CD4-positive, alpha-beta T cell (primary cell): Measurements from ENCODE around the gene COPZ1. TPM values are rescaled to one million over a fixed set of nuclear protein-coding genes. Genes with fewer than 3 reads are reported as not detected.

Experiments
- ATAC-seq: fragments of 200-7000 bp; cut with Tn5 transposase; one replicate; pipeline ENCODE4 v1.10.0; 2022; ENCODE audit warnings: mild to moderate bottlenecking; ENCODE audit not compliant: poor library complexity
- CTCF ChIA-PET: fragments of 350-600 bp; sonication (Branson Sonifier 250); formaldehyde crosslinking; loops from one replicate; lab custom pipeline; 2021; ENCODE audit warnings: antibody characterized with exemption, inconsistent platforms; lab: Charles Lee
- POLR2A ChIA-PET: fragments of 350-600 bp; sonication (Branson Sonifier 250); formaldehyde crosslinking; loops from one replicate; lab custom pipeline; 2021; ENCODE audit warnings: antibody characterized with exemption, inconsistent platforms; lab: Charles Lee
- DNase-seq, 14 experiments: peaks; one replicate each; pipeline ENCODE4 v3.0.0-alpha.2; 2013 to 2020; ENCODE audit warnings: mixed read lengths in 2 of 14
- H3K27ac ChIP-seq, 2 donors: one replicate each; pipeline versions ENCODE4 v1.5.1 to v1.7.0; 2013; ENCODE audit warnings: low read length in 2 of 2, low read depth in 1 of 2, mild to moderate bottlenecking in 1 of 2
- H3K27me3 ChIP-seq, 2 experiments: 1 replicate in 1 of 2; 2 replicates in 1 of 2; pipeline versions ENCODE4 v1.6.1 to v1.7.0; 2013; ENCODE audit warnings: low read length in 2 of 2, control low read depth in 1 of 2, mild to moderate bottlenecking in 1 of 2, moderate library complexity in 1 of 2; ENCODE audit not compliant: insufficient read depth in 2 of 2, control insufficient read depth in 1 of 2
- H3K36me3 ChIP-seq: one replicate; pipeline ENCODE4 v1.6.1; 2013; ENCODE audit warnings: low read length, control low read depth; ENCODE audit not compliant: insufficient read depth
- H3K4me1 ChIP-seq: one replicate; pipeline ENCODE4 v1.6.1; 2013; ENCODE audit warnings: low read length, control low read depth; ENCODE audit not compliant: insufficient read depth
- H3K4me3 ChIP-seq: one replicate; pipeline ENCODE4 v1.5.1; 2013; ENCODE audit warnings: mild to moderate bottlenecking, low read length, moderate library complexity
- H3K9me3 ChIP-seq, 2 experiments: 1 replicate in 1 of 2; 2 replicates in 1 of 2; pipeline versions ENCODE4 v1.6.1 to v1.7.0; 2013; ENCODE audit warnings: low read length in 2 of 2, mild to moderate bottlenecking in 2 of 2, control low read depth in 1 of 2, moderate library complexity in 1 of 2; ENCODE audit not compliant: control insufficient read depth in 1 of 2, insufficient read depth in 1 of 2
- H3K27ac Mint-ChIP-seq: one replicate; pipeline ENCODE4 v1.8.0; 2020; ENCODE audit warnings: mixed read lengths
- H3K27me3 Mint-ChIP-seq: one replicate; pipeline ENCODE4 v1.8.0; 2021; ENCODE audit warnings: mixed read lengths
- H3K36me3 Mint-ChIP-seq: one replicate; pipeline ENCODE4 v1.8.0; 2021; ENCODE audit warnings: low read depth, mixed read lengths
- H3K4me1 Mint-ChIP-seq: one replicate; pipeline ENCODE4 v1.8.0; 2021; ENCODE audit warnings: low read depth, mixed read lengths
- H3K4me3 Mint-ChIP-seq: one replicate; pipeline ENCODE4 v1.8.0; 2020; ENCODE audit warnings: mild to moderate bottlenecking, mixed read lengths
- H3K9me3 Mint-ChIP-seq: one replicate; pipeline ENCODE4 v1.8.0; 2020; ENCODE audit warnings: mixed read lengths
- intact Hi-C, 2 experiments: fragments of 100-400 bp; cut with DNase I in 1 of 2; cut with micrococcal nuclease in 1 of 2; formaldehyde crosslinking; loops; one replicate each; pipeline versions ENCODE4 v1.15.1 to v1.9.0; 2023 to 2025; cut with DNase I, micrococcal nuclease
- total RNA-seq, 174 experiments: library from RNA in 2 of 174; stranded (reverse) in 2 of 174; gene quantifications; one replicate each; pipeline ENCODE4 v1.2.3 and lab custom pipeline; 2021 to 2026
- TF ChIP-seq, protein P1 (sequence below): fragments of 200-600 bp; IDR thresholded peaks from one replicate; pipeline ENCODE4 v1.8.0; 2022; ENCODE audit warnings: antibody characterized with exemption, mild to moderate bottlenecking

Gene COPZ1
- total RNA-seq, 2 experiments from 2014 or later, result 31.2 to 33.9 TPM

- Mint-ChIP-seq H3K4me3 (no peak overlapping the region), H3K9me3 (no peaks in the 10 kb centered on the region), H3K4me1 (no peaks in the 10 kb centered on the region), H3K27ac (no peak overlapping the region), H3K27me3 (peaks cover 4% of the 10 kb centered on the region), H3K36me3 (peaks cover 4% of the 10 kb centered on the region)
- no peak for ATAC-seq
- Histone ChIP-seq H3K36me3 (peaks cover 15% of the 10 kb centered on the region), H3K27ac (no peak overlapping the region), H3K27me3 (no peaks in the 10 kb centered on the region), H3K4me1 (no peaks in the 10 kb centered on the region), H3K9me3 (no peaks in the 10 kb centered on the region), H3K4me3 (no peak overlapping the region)
- ChIA-PET CTCF (interaction anchor here (1.1 to 1.9 kb wide), 5 partner anchors 32 to 87 kb away, joined by 4 to 7 read pairs (median 6); partner anchors contain the start of gene COPZ1), POLR2A (interaction anchor here (1.1 to 6.4 kb wide), 4 partner anchors 9 to 67 kb away, joined by 4 to 54 read pairs (median 6); partner anchors contain the start of genes CBX5, HNRNPA1 and NFE2)
- no peak for DNase-seq
- intact Hi-C loops, result no loop called here
- TF ChIP-seq, protein P1, sequence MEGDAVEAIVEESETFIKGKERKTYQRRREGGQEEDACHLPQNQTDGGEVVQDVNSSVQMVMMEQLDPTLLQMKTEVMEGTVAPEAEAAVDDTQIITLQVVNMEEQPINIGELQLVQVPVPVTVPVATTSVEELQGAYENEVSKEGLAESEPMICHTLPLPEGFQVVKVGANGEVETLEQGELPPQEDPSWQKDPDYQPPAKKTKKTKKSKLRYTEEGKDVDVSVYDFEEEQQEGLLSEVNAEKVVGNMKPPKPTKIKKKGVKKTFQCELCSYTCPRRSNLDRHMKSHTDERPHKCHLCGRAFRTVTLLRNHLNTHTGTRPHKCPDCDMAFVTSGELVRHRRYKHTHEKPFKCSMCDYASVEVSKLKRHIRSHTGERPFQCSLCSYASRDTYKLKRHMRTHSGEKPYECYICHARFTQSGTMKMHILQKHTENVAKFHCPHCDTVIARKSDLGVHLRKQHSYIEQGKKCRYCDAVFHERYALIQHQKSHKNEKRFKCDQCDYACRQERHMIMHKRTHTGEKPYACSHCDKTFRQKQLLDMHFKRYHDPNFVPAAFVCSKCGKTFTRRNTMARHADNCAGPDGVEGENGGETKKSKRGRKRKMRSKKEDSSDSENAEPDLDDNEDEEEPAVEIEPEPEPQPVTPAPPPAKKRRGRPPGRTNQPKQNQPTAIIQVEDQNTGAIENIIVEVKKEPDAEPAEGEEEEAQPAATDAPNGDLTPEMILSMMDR, result no peak
Observed at GRCh38 chr12:54292083-54292930, 32.6 kb upstream of the COPZ1 start.

GRCh38 chr12:54292931-54293241 lies 32.0 kb upstream of the COPZ1 start:
- H3K36me3 Mint-ChIP-seq, result peaks cover 4% of the 10 kb centered on the region
- POLR2A ChIA-PET, result interaction anchor here (0.8 to 6.4 kb wide), 5 partner anchors 8 to 67 kb away, joined by 3 to 54 read pairs (median 5); partner anchors contain the start of genes CBX5, HNRNPA1 and NFE2
- H3K4me3 Mint-ChIP-seq, result no peak overlapping the region
- Histone ChIP-seq H3K36me3 (peaks cover 9% of the 10 kb centered on the region), H3K4me3 (no peak overlapping the region), H3K4me1 (peaks cover 3% of the 10 kb centered on the region), H3K27ac (no peak overlapping the region), H3K9me3 (no peaks in the 10 kb centered on the region), H3K27me3 (no peaks in the 10 kb centered on the region)
- H3K27ac Mint-ChIP-seq, result no peak overlapping the region
- ATAC-seq, result no peak
- CTCF ChIA-PET, result interaction anchor here (1.1 to 2.3 kb wide), 5 partner anchors 14 to 86 kb away, joined by 3 to 7 read pairs (median 4); partner anchors contain the start of gene COPZ1
- peaks cover 4% of the 10 kb centered on the region for H3K27me3 Mint-ChIP-seq
- no peak for DNase-seq
- no peaks in the 10 kb centered on the region for H3K9me3 Mint-ChIP-seq
- intact Hi-C loops, result no loop called here
- H3K4me1 Mint-ChIP-seq, result peaks cover 3% of the 10 kb centered on the region
- TF ChIP-seq, protein P1, result no peak

- H3K9me3 ChIP-seq, result no peaks in the 10 kb centered on the region
- H3K4me1 ChIP-seq, result peaks cover 9% of the 10 kb centered on the region
- peak in 13 of 14 experiments; percentile 35 to 74 (median 53) for DNase-seq
- H3K27me3 Mint-ChIP-seq, result peaks cover 10% of the 10 kb centered on the region
- peak; percentile 72 for ATAC-seq
- no peak overlapping the region for H3K4me3 ChIP-seq
- no peak overlapping the region for H3K27ac Mint-ChIP-seq
- POLR2A ChIA-PET, result interaction anchor here (1.0 to 6.4 kb wide), 5 partner anchors 10 to 66 kb away, joined by 3 to 54 read pairs (median 5); partner anchors contain the start of genes CBX5, COPZ1 and HNRNPA1
- peaks cover 6% of the 10 kb centered on the region for H3K4me1 Mint-ChIP-seq
- H3K4me3 Mint-ChIP-seq, result no peak overlapping the region
- H3K27me3 ChIP-seq, result peaks cover 1 to 3% of the 10 kb centered on the region in 2 experiments
- H3K36me3 ChIP-seq, result peaks cover 3% of the 10 kb centered on the region
- no peaks in the 10 kb centered on the region for H3K36me3 Mint-ChIP-seq
- intact Hi-C loops, result loop anchor here (1.0 to 2.0 kb wide), 3 partner anchors 66 to 74 kb away; no protein-coding TSS in a partner anchor
- TF ChIP-seq, protein P1, result peak; percentile 71
- H3K9me3 Mint-ChIP-seq, result no peaks in the 10 kb centered on the region
- H3K27ac ChIP-seq, result no peak overlapping the region
- CTCF ChIA-PET, result interaction anchor here (0.8 to 2.3 kb wide), 10 partner anchors 8 to 85 kb away, joined by 3 to 7 read pairs (median 3); partner anchors contain the start of gene COPZ1
Observed at GRCh38 chr12:54294152-54294952, 30.6 kb upstream of the COPZ1 start.
